HG02938 (cell line): Measurements from ENCODE around the gene ZNF556.
A peak's percentile ranks its signal among the peaks of the same experiment; 100 is the strongest.

Source experiments
- ATAC-seq: cut with Tn5 transposase; IDR thresholded peaks from one replicate; pipeline ENCODE4 v1.9.1; 2021; ENCODE audit warnings: mild to moderate bottlenecking, moderate library complexity; ENCODE audit not compliant: unreplicated experiment

ZNF556 gene

GRCh38 chr19:2867025-2867991 is at the start of gene ZNF556:
TSS of gene ZNF556 (plus strand) at chr19:2867335. CDS start at chr19:2867422, 87 bp downstream.
- ATAC-seq = no peak

DNA sequence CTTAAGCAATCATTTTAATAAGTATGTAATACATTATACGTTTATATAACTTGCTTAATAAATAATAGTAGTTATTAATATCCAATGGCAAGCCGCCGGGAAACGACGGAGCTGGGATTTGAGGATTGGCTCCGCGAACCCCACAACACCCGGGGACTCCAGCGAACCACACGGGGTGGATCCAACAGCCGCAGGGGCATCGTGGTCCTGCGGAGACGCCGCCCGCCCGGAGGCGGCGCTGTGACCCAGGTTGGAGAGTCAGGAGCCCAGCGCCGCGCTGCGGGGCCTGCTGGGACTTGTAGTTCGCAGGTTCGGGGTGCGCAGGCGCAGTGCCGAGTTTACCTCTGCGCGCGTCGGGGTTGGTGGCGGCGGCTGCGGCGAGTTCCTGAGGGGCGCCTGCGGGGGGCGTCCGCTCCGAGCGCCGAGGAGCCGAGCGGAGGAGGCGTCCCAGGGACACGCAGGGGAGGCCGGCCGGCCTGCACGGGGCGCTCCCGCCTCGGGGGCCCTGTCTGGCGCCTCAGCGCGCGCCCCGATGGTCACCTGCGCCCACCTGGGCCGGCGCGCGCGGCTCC is 47.5 kb upstream of the ZNF556 start, which contains the start of gene ZNF554:
Gene ZNF554, plus strand, starts transcription at position 329 of the 572 bp plus-strand sequence. Its CDS starts 204 bp downstream, at position 533.
- ATAC-seq = peak; percentile 84

- peak; percentile 23 for ATAC-seq
Measured at GRCh38 chr19:2820112-2820702, 46.9 kb upstream of the ZNF556 start.

- no peak for ATAC-seq
Measured at GRCh38 chr19:2822846-2823245, 44.3 kb upstream of the ZNF556 start.

DNA sequence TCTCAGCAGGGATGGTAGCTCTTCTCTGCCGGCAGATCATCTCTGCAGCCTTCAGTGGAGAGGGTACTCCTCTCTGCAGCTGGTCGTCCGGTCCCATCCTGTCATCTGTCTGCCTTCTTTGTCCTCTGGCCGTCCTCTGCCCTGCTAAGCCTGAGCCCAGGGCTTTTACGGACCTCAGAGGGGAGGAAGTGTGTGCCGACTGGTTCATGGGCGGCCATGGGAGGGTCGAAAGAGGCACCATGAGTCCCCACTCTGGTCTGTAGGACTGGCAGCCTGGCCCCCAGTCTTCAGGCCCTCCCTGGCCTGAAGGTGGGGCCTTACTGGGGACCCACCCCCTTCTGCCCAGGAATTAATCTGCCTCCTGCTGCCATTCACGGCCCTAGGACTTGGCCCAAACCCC is 43.5 kb upstream of the ZNF556 start:
- no peak for ATAC-seq

DNA sequence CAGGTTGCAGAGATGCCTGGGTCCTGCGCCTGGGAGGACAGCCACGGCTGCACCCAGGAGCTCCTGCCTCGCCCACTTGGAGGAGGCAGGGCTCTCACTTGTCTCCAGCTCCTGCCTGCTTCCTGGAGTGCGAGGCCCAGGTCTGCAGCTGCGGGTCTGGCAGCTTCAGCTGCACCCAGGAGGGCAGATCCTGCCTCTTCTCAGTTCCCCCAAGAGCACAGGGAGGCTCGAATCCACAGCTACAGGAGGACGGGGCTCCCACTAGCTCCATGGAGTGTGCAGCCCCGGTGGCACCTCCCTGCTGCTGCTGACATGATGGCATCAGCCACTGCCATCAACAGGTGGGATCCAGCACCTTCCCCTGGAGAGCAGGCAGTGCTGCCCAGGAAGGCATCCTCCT is 43.0 kb upstream of the ZNF556 start:
- ATAC-seq = no peak

DNA sequence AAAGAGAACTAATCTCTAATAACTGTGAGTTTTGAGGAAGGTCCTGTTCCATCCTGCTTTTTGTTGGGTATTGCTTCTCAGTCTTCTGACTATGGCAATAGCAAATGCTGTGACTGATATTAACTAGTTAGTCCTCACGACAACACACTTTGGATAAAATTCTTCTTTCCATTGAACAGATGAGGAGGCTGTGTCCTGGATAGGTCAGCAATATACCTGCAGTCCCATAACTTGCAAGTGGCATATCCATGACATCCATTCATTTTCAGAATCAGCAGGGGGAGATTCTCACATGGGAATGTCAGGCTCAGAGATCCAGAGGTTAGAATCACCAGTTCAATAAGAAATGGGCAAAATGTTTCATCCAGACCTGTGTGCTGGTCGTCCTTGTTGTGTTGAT is 40.1 kb upstream of the ZNF556 start:
- no peak for ATAC-seq

DNA sequence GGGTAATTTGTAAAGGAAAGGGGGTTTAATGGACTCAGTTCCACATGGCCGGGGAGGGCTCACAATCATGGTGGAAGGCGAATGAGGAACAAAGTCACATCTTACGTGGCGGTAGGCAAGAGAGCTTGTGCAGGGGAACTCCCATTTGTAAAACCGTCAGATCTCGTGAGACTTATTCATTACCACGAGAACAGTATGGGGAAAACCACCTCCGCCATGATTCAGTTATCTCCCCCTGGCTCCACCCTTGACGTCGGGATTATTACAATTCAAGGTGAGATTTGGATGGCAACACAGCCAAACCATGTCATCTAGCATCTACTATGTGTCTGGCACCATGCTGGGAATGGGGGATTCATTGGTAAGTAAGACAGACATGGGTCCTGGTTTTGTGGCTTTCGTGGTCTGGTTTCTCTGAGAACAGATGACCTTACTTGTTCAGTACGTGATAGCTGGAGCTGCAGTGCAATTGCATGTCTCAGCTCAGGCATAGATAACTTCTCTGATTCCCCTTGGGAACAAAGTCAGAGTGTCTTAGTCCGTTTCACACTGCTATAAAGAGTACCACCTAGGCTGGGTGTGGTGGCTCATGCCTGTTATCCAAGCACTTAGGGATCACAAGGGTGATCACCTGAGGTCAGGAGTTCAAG is 39.2 kb upstream of the ZNF556 start:
- no peak for ATAC-seq

DNA sequence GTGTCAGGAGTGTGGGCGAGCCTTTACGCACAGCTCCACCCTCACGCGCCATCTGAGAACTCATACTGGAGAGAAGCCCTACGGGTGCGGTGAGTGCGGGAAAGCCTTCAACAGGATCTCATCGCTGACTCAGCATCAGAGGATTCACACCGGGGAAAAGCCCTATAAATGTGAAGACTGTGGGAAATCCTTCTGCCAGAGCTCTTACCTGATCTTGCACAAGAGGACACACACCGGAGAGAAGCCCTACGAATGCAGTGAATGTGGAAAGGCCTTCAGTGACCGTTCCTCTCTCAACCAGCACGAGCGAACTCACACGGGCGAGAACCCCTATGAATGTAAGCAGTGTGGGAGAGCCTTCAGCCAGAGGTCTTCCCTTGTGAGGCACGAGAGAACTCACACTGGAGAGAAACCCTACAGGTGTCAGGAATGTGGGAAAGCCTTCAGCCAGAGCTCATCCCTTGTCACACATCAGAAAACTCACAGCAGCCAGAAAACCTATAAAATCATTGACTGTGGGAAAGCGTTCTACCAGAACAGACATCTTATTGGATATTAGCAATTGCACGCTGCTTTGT is 32.8 kb upstream of the ZNF556 start:
- ATAC-seq = no peak

- ATAC-seq = no peak
Measured at GRCh38 chr19:2837430-2837829, 29.7 kb upstream of the ZNF556 start.

DNA sequence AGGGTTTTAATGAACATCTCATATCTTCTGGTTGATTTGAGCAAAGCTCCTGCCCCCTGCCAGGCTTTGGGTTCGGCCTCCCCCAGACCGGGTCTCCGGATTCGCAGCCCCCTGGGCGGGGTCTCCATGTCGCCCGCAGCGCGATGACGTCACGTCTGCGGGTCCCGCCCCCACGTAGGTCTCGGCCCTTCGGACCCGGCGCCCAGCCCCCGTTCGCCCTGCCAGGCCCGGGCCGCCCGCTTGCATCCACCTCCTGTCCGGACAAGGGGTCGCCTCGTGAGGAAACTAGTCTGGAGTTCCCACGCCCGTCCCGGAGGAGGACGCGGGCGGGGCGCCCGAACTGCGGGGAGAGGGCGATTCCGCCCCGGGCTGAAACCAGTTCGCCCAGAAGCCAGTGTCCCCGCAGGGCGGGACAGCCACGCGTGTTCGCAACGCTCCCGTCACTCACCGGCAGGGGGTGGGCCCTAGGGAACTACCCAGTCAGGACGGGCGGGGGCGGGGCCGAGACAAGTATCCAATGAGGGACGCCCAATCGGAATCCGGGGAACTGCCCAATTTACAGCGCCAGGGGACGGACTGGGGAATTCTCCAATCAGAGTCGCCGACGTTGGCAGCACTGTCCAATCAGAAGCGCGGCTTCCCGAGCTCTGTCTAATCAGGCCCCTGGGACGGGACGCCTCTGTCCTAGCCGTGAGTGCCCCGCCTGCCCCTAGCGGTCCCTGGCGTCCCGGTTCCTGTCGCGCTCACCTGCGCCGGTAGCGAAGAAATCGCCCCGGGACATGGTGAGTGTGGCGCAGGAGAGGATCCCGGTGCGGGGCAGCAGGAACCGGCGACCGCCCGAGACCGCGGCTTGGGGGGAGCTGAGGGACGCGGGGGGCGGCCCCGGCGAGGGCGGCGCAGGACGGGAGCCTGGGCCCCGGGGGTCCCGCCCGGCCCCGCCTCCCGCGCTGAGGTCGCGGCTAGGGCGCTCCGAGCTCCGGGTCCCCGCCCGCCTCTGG is 26.0 kb upstream of the ZNF556 start, which contains the start of gene ZNF555:
Gene ZNF555, plus strand, starts transcription at position 682 of the 998 bp plus-strand sequence. Its CDS starts 98 bp downstream, at position 780.
- ATAC-seq = peak; percentile 94

GRCh38 chr19:2841855-2842574 is 25.1 kb upstream of the ZNF556 start:
- no peak for ATAC-seq

GRCh38 chr19:2845107-2845506 is 22.0 kb upstream of the ZNF556 start:
- no peak for ATAC-seq

- no peak for ATAC-seq
Measured at GRCh38 chr19:2846180-2846894, 20.8 kb upstream of the ZNF556 start.

DNA sequence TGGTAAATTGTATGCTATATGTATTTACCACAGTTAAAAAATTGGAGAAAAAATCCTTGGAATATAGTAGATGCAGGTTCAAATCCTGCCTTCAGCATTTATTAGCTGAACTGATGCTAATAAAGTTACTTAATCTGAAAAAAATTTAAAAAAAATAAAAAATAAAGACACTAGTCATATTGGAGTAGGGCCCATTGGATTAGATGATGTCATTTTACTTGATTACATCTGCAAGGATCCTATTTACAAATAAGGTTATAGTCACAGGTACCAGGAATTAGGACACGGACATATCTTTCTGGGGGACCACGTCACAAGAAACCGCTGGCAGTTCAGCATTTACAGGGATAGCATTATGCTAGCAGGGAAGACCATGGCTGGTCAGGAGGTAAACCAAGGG is 19.6 kb upstream of the ZNF556 start:
- no peak for ATAC-seq

DNA sequence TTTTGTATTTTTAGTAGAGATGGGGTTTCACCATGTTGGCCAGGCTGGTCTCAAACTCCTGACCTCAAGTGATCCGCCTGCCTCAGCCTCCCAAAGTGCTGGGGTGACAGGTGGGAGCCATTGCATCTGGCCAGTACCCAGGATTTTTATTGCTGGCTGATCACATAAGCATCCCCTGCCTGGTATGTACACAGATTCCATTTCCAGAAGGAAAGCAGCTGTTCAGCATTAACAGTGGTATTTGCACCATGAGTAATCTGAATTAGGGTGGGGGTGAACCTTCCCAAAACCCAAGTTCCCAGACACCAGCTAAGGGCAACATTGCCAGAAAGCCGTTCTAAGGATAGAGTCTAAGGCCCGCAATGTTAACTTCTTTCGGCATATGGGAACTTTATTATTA is 18.5 kb upstream of the ZNF556 start:
- no peak for ATAC-seq

GRCh38 chr19:2850256-2850925 is 16.7 kb upstream of the ZNF556 start:
- ATAC-seq = no peak

GRCh38 chr19:2852598-2852997 is 14.5 kb upstream of the ZNF556 start:
- no peak for ATAC-seq
